Skeletal muscle tissue (tissue), 4 donors: ENCODE measurements around the gene FAM13A. TPM values are rescaled to one million over a fixed set of nuclear protein-coding genes. Genes with fewer than 3 reads are reported as not detected.

Experiments used
- H3K27ac ChIP-seq: one replicate; pipeline ENCODE4 v1.7.0; 2013; ENCODE audit warnings: mild to moderate bottlenecking, low read depth, low read length, inconsistent platforms
- H3K27me3 ChIP-seq, 3 donors: one replicate each; pipeline ENCODE4 v1.7.0; 2013; ENCODE audit warnings: low read length in 3 of 3; ENCODE audit not compliant: control insufficient read depth in 3 of 3, insufficient read depth in 3 of 3
- H3K36me3 ChIP-seq, 3 donors: one replicate each; pipeline ENCODE4 v1.7.0; 2013; ENCODE audit warnings: low read length in 3 of 3; ENCODE audit not compliant: control insufficient read depth in 3 of 3, insufficient read depth in 3 of 3
- H3K4me1 ChIP-seq, 3 donors: one replicate each; pipeline ENCODE4 v1.7.0; 2013; ENCODE audit warnings: low read length in 3 of 3, mild to moderate bottlenecking in 3 of 3; ENCODE audit not compliant: control insufficient read depth in 3 of 3, insufficient read depth in 3 of 3
- H3K4me3 ChIP-seq, 3 donors: one replicate each; pipeline ENCODE4 v1.7.0; 2013; ENCODE audit warnings: low read length in 3 of 3
- H3K9ac ChIP-seq, 3 donors: one replicate each; pipeline ENCODE4 v1.7.0; 2013; ENCODE audit warnings: low read length in 3 of 3, mild to moderate bottlenecking in 3 of 3, moderate library complexity in 2 of 3, low read depth in 1 of 3
- H3K9me3 ChIP-seq, 3 donors: one replicate each; pipeline ENCODE4 v1.7.0; 2013; ENCODE audit warnings: low read length in 3 of 3; ENCODE audit not compliant: control insufficient read depth in 3 of 3
- total RNA-seq: library from RNA; depleted of rRNA; stranded (reverse); fragments of >200 nt; gene quantifications from one replicate; pipeline ENCODE4 v1.2.3, GENCODE V29; 2014
- donor health status: Osteomylitis.

Gene FAM13A
- total RNA-seq, 1 donor from 2014 or later, result 41.8 TPM

DNA sequence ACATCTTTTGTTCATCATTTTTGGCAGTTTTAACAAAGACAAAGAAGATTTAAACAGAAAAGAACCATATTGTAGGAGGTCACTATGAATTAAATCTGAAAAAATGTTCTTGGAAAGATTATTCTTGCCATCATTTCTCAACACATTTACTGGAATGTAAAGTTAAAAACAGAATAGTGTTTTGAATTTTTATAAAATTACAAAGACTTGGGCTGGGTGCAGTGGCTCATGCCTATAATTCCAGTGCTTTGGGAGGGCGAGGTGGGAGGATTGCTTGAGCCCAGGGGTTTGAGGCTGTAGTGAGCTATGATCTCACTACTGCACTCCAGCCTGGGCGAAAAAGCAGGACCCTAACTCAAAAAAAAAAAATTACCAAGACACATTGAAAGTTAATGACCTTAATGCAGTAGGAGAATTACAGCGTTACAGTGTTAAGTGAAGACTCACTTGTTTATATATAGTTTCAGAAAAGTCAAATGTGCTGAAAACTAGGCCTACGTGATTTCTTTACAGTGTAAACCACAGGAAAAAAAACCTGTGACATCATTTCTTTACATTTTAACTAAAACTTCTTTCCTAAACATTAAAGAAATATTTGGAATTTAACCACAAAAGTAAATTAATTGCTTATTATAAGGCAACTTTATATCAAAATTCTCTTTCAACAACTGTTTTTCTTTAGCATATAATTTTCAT lies 7.9 kb downstream of the FAM13A start:
- Histone ChIP-seq H3K4me1 (peaks cover 0 to 9% (median 0%) of the 10 kb centered on the region in 3 donors), H3K27me3 (no peaks in the 10 kb centered on the region), H3K36me3 (no peaks in the 10 kb centered on the region), H3K27ac (no peak overlapping the region), H3K9ac (no peak overlapping the region), H3K9me3 (no peaks in the 10 kb centered on the region), H3K4me3 (no peak overlapping the region)

DNA sequence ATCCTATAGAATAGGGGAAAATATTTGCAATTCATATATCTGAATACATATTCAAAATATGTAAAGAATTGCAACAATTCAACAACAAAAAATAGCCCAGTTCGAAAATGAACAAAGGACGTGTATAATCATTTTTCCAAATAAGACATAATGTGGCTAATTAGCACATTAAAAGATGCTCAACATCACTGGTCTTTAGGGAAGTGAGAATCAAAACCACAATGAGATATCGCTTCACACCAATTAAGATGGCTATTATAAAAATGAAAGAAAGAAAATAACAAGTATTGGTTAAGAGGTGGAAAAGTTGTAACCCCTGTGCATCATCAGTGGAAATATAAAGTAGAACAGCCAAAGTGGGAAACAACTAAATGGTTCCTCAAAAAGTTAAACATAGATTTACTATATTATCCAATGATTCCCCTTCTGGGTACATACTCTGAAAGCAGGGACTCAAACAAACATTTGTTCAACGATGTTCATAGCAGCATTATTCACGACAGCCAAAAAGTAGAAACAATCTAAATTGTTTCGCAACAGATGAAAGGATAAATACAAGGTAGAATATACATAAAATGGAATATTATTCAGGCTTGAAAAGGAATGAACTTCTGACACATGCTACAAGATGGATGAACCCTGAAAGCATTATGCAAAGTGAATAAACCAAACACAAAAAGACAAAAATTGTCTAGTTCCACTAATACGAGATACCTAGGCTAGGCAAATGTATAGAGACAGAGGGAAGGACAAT lies 12.7 kb downstream of the FAM13A start:
- no peak overlapping the region for H3K27ac ChIP-seq
- no peaks in the 10 kb centered on the region for H3K9me3 ChIP-seq
- no peaks in the 10 kb centered on the region for H3K27me3 ChIP-seq
- no peak overlapping the region for H3K9ac ChIP-seq
- H3K36me3 ChIP-seq, result no peaks in the 10 kb centered on the region
- no peaks in the 10 kb centered on the region for H3K4me1 ChIP-seq
- no peak overlapping the region for H3K4me3 ChIP-seq

DNA sequence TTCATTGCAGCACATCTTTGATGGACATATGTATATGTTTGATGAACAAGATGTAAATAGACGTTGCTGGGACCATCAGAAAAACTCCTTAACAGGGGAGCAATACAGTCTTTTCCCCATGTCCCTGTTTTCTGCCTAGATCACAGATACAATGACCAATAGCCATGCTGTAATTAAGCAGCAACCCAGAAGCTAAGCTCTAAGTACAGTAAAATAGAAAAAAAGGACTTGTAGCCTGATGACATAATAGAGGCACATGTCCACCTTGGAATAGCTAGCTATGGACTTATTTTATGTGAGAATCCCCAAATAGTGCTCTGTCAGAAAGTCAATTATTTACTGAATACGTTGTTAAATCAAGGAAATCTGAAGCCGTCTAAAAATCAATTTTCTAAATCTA lies 14.9 kb downstream of the FAM13A start:
- Histone ChIP-seq H3K36me3 (no peaks in the 10 kb centered on the region), H3K27ac (no peak overlapping the region), H3K9ac (no peak overlapping the region), H3K9me3 (no peaks in the 10 kb centered on the region), H3K27me3 (no peaks in the 10 kb centered on the region), H3K4me1 (peaks cover 0 to 2% (median 0%) of the 10 kb centered on the region in 3 donors), H3K4me3 (no peak overlapping the region)

DNA sequence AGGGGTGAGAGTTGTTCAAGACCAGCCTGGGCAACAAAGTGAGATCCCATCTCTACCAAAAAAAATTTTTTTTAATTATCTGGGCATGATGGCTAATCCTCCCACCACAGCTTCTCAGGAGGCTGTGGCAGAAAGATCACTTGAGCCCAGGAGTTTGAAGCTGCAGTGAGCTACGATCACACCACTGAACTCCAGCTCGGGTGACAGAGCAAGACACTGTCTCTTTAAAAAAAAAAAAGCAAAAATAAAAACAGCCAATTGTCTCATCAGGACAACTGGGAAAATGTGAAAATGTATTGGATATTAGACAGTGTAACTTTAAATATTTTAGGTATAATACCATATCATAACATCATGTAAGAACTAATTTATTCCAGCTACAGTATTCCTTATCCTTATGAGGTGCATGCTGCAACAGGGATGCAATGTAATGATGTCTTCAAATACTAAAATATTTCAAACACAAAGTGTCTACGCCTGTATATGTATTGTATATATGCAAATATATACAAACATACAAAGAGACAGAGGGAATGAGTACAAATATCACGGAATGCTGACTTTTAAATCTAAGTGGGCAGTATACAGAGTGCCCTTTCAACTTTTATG lies 17.2 kb downstream of the FAM13A start:
- Histone ChIP-seq H3K4me3 (no peak overlapping the region), H3K4me1 (peaks cover 0 to 2% (median 0%) of the 10 kb centered on the region in 3 donors), H3K9ac (no peak overlapping the region), H3K27me3 (no peaks in the 10 kb centered on the region), H3K36me3 (no peaks in the 10 kb centered on the region), H3K9me3 (no peaks in the 10 kb centered on the region), H3K27ac (no peak overlapping the region)

DNA sequence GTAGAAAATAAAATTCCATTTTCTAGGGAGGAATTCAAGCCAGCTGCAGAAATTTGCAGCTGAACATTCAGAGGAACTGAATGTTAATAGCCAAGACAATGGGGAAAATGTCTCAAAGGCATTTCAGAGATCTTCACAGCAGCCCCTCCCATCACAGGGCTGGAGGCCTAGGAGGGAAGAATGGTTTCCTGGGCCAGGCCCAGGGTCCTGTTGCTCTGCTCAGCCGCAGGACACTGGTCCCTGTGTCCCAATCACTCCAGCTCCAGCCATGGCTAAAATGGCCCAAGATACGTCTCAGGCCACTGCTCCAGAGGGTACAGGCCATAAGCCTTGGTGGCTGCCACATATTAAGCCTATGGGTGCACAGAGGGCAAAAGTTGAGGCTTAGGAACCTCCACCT lies 20.4 kb downstream of the FAM13A start:
- H3K9me3 ChIP-seq, result no peaks in the 10 kb centered on the region

DNA sequence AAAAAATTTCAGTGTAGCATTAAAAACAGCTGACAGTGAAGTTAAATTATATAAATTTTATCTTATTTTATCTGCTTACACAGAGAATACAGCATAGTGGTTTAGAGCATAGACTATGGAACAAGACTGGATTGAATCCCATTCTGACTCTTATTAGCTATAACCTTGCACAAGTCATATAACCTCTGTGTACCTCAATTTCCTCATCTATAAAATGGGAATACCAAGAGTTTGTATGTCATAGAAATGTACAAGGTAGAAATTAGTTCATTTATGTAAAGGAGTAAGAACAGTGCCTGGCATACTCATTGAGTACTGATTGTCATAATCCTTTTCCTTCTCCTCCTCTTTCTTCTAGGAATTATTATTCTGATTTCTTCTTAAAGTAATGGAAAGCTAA lies 25.7 kb downstream of the FAM13A start:
- H3K27me3 ChIP-seq, result no peaks in the 10 kb centered on the region
- no peaks in the 10 kb centered on the region for H3K9me3 ChIP-seq
- no peaks in the 10 kb centered on the region for H3K36me3 ChIP-seq
- H3K4me1 ChIP-seq, result peaks cover 0 to 3% (median 0%) of the 10 kb centered on the region in 3 donors
- H3K9ac ChIP-seq, result no peak overlapping the region
- no peak overlapping the region for H3K27ac ChIP-seq
- no peak overlapping the region for H3K4me3 ChIP-seq

More for the DNA sequence above, 20.4 kb downstream of the FAM13A start:
- H3K27ac ChIP-seq, result no peak overlapping the region
- H3K27me3 ChIP-seq, result no peaks in the 10 kb centered on the region
- H3K36me3 ChIP-seq, result no peaks in the 10 kb centered on the region
- peaks cover 0 to 6% (median 0%) of the 10 kb centered on the region in 3 donors for H3K4me1 ChIP-seq
- no peak overlapping the region for H3K4me3 ChIP-seq
- no peak overlapping the region for H3K9ac ChIP-seq

DNA sequence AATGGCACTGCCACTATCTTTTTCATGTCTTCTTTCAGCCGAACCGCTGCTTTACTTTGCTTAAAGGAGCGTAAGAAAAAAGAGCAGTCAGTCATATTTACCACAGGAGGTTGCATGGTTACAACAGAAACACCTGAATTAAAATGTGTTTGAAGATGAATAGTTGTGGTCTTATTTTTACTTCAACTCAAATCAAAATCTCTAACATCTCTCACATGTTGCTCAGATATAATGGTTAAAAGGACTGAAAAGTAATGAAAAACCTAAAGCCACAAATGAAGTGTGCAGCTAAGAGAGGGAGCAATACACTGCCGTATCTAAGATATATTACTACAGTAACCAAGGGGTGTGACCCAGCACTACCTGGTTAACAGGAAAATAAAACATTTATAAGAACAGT lies 27.4 kb downstream of the FAM13A start:
- Histone ChIP-seq H3K36me3 (no peaks in the 10 kb centered on the region), H3K27ac (no peak overlapping the region), H3K4me3 (no peak overlapping the region), H3K27me3 (no peaks in the 10 kb centered on the region), H3K9ac (no peak overlapping the region), H3K9me3 (no peaks in the 10 kb centered on the region), H3K4me1 (peaks cover 0 to 3% (median 0%) of the 10 kb centered on the region in 3 donors)

DNA sequence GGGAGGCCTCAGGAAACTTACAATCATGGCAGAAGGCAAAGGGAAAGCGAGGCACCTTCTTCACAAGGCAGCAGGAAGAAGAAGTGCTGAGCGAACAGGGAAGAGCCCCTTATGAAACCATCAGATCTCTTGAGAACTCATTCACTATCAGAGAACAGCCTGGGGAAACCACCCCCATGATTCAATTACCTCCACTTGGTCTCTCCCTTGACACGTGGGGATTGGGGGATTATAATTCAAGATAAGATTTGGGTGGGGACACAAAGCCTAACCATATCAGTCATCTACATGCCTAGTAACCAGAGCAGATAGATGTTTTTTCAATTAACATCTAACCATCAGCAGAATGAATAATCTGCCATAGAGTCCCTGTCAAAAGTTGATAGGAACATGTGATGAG lies 30.4 kb downstream of the FAM13A start:
- H3K27me3 ChIP-seq, result no peaks in the 10 kb centered on the region
- H3K4me3 ChIP-seq, result no peak overlapping the region
- peaks cover 0 to 7% (median 4%) of the 10 kb centered on the region in 3 donors for H3K4me1 ChIP-seq
- H3K9ac ChIP-seq, result no peak overlapping the region
- H3K36me3 ChIP-seq, result no peaks in the 10 kb centered on the region
- H3K9me3 ChIP-seq, result no peaks in the 10 kb centered on the region
- no peak overlapping the region for H3K27ac ChIP-seq

DNA sequence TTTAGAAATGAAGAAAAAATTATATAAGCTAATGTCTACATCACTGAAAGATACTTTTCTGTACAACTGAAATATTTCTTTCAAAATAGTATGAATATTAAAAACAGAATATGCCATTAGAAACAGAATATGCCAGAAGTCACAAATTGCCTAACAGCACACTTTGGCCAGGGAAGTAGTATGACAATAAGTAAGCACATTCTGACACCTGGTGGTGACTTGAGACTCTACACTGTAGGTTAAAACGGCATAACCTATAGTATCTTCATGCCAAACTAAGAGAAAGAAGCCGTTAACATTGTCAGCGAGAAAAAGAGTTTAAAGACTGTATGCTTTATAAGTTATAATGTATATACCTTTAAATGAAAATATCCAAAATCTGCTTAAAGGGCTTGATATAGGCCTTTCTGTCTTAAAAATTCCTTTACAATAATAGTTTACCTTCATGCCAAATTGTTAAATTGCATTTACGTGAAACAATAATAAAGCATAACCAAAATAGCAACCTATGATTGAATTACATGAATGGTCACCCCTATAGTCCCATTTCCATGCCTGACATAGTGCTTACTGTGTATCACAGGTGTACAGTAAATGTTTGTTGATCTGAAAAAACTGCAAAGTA lies 32.8 kb downstream of the FAM13A start:
- Histone ChIP-seq H3K36me3 (no peaks in the 10 kb centered on the region), H3K4me1 (peaks cover 0 to 7% (median 4%) of the 10 kb centered on the region in 3 donors), H3K27ac (no peak overlapping the region), H3K9me3 (no peaks in the 10 kb centered on the region), H3K27me3 (no peaks in the 10 kb centered on the region), H3K9ac (no peak overlapping the region), H3K4me3 (no peak overlapping the region)
